GM12872 (cell line): ENCODE data around the gene ZAP70.

Source experiments
- TF ChIP-seq, protein P1 (sequence below): IDR thresholded peaks from 3 replicates; pipeline ENCODE4 v1.5.1; 2011; ENCODE audit warnings: low read depth, mild to moderate bottlenecking, low read length, moderate library complexity; ENCODE audit not compliant: insufficient read depth

Gene ZAP70

DNA sequence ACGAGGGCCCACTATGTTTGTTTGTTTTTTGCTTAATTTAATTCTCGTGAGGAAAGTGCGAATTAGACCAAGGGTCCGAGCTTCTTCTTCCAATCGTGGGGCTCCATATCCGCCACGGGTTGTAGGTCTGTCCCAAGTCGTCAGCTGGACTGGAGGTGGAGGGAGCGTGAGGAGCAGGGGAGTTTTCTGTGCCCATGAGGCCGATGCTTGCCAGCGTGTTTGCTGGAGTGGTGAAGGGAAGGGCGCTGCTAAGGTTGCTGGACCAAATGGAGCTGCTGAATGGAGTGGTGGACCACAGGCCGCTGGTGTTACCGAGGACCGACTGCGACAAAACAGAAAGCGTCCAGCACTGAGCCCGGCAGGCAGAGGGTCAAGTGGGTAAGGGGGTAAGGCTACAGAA, 43.7 kb downstream of the ZAP70 start:
- TF ChIP-seq, protein P1, sequence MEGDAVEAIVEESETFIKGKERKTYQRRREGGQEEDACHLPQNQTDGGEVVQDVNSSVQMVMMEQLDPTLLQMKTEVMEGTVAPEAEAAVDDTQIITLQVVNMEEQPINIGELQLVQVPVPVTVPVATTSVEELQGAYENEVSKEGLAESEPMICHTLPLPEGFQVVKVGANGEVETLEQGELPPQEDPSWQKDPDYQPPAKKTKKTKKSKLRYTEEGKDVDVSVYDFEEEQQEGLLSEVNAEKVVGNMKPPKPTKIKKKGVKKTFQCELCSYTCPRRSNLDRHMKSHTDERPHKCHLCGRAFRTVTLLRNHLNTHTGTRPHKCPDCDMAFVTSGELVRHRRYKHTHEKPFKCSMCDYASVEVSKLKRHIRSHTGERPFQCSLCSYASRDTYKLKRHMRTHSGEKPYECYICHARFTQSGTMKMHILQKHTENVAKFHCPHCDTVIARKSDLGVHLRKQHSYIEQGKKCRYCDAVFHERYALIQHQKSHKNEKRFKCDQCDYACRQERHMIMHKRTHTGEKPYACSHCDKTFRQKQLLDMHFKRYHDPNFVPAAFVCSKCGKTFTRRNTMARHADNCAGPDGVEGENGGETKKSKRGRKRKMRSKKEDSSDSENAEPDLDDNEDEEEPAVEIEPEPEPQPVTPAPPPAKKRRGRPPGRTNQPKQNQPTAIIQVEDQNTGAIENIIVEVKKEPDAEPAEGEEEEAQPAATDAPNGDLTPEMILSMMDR, result no peak

DNA sequence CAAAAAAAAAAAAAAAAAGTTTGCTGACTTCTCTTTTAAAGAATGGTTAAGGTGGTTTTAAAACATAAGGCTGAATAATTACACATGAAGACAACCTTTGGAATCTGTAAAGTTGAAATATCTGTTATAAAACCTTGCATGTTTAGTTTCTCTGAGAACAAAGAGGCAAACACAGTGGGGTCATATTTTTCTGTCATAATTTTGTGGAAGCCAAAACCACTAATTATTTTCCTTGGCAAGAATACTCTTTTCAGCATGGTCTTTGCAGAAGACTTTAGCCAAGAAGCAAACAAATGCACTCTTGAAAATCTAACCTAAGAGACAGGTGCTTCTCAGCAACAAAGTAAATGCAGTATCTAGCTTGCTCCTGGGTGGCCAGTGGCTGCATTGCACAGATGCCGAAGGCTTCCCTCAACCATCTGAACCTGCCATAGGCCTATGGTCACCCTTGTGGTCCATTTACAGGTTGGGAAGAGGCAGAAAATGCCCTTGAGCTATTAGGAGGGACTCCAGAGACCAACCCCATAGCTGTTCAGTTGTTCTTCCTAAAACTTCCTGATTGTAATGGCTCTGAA, 44.8 kb downstream of the ZAP70 start:
- TF ChIP-seq, protein P1, result no peak

DNA sequence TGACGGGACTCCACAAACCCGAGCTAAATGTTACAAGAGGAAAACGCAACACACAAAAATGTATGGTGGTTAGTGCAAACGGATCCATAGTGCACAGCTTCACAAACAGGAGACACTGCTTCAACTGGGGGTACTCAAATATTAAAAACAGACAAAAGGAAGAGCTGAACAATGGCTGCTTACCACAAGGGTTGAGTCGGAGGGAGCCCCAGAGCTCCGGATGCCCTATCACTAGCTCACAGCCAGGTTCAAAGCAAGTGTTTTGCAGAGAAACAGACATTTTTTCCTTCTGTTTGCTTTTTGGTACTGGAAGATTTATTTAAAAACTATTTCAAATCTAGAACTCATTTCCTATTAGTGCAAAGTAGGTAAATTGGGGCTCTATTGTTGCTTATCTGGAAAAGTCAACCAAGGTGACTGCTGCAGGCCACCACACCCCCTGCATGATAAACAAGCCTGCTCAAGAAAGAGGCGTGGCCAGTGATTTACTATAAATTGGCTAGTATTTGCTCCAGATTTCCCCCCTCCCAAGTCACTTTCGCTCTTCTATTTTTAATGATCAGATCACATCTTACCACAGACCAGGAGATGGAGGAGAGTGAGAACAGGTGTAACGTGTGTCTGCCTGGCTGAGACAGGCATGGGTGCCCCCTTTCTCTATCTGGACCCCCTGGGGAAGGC, 46.5 kb downstream of the ZAP70 start:
- TF ChIP-seq, protein P1, result no peak

DNA sequence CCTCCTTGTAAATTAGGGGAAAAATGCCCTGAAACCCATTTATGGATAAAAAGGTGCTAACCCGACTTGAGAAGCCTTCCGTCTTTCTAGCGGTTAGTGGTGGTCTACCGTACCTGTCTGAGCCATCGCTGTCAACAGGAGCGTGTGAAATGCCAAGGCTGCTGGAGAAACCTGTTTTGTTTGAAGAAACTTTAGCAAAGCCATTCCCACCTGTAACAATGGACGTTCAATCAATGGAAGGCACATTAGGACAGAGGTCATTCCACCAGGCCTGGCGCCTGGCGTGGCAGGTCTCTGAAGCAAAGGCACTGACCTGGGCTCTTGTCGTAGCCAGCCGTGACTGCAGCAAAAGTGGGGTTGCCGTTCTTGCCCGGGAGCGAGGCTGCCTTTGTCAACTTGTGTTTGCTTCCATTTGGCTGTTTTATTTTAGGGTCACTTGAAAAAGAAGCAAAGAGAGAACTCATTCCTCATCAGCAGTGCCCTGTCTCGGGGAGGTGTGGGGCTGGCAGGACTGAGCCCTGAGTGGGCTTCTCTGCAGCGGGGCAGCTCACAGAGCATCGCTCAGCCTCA, 47.2 kb downstream of the ZAP70 start:
- TF ChIP-seq, protein P1, result no peak

DNA sequence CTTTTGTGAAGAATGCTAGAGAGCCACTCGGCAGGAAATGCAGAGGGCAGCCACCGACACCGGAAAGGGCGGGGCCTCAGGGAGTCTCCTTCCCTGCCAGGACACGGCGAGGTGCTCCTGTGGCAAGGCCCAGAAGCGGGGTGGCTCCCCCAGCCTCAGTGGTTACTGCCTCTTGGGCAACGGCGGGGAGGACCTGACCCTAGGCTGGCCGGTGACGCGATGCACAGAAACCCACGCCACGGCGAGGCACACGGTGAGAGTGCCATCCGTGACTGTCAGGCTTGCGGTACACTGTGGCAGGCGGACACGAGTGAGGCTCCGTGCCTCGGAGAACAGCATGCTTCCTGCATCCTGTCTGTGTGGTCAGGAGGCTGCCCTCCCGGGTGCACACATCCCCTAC, 47.8 kb downstream of the ZAP70 start:
- TF ChIP-seq, protein P1, result no peak

DNA sequence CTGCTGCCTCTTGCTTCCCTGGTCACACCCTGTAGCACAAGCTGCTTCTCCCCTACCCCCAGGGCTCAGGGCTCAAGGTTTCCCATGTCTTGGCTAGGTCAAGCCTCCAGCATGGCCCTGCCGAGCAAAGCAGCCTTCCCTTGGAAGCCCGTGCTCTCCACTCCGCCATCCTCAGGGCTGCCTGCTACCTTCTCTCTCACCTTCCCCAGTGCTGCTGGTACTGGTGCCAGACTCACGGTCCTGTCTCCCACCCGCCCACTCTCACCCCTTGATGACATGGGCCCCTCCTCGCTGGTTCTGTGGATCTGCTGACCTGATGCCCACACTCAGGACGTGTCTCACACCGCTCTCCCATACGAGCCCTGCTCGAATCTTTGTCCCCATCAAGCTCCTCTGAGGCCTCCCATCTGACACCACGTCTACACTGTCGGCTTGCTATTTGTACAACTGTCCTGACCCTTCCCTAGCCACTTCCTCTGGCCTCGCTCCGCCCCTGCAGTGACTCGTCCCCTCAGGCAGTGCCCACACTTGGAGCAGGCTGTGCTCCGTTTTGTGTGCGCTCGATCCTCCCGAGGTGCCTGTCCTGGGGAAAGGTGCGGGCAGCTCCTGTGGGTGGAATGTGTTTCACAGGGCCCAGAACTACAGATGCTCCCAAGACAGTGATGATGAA, 49.9 kb downstream of the ZAP70 start:
- TF ChIP-seq, protein P1, result no peak

DNA sequence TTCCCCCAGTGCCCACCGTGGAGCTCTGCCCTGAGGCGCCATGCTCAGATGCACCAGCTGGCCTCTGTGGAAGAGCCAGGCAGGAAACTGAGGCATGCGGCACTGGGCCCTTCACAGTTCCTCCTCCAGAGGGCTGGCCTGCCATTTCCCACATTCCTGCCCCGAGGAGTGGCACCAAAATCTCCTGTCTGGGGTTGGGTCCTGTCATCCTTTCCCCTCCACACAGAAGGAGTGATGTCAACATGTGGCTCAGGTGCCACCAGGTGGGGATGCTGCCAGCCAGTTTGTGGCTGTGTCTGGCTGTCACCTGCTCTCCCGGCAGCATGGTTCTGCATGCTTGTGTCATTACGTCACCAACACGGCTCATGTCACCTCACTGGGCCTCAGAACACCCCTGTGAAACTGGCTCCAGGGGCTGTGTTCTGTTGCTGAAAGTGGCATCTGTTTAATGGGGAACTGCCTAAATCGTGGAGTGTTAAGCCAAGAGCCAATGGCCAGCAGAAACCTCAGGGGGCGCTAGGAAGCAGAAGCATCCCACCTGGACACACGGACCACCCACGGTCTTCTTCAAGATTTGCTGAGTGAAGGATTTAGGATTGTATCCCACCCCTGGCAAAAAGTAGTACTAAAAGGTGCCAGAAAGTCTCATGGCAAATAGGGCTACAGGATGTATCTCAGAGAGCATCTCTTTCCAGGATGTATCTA, 51.3 kb downstream of the ZAP70 start:
- TF ChIP-seq, protein P1, result no peak
